Fibroblast of the conjunctiva (primary cell): Measurements from ENCODE around the gene RETN.

ENCODE experiments used
- DNase-seq: peaks from one replicate; pipeline ENCODE4 v3.0.0-alpha.2; 2010; ENCODE audit warnings: low read depth

Gene RETN, protein sequence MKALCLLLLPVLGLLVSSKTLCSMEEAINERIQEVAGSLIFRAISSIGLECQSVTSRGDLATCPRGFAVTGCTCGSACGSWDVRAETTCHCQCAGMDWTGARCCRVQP

DNA sequence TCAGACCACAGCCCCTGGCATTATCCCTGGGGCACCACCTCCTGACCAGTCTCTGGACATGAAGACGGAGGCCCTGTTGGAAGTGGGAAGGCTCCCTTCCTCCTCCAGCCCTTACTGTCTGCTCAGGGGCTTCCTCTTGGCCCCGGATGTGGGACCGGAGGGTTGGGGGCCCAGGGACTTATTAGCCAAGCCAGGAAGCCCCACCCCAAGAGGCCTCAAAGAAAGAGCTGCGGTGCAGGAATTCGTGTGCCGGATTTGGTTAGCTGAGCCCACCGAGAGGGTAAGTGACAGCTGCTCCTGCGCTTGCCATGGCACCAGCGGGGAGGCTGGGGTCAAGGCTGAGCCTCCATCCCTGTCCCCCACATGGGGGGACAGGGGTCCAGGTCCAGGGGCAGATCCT lies at the start of gene RETN:
Gene RETN, plus strand, starts transcription at position 208 of the 400 bp plus-strand sequence. CDS start 278 bp downstream, outside the sequence.
- no peak for DNase-seq

DNA sequence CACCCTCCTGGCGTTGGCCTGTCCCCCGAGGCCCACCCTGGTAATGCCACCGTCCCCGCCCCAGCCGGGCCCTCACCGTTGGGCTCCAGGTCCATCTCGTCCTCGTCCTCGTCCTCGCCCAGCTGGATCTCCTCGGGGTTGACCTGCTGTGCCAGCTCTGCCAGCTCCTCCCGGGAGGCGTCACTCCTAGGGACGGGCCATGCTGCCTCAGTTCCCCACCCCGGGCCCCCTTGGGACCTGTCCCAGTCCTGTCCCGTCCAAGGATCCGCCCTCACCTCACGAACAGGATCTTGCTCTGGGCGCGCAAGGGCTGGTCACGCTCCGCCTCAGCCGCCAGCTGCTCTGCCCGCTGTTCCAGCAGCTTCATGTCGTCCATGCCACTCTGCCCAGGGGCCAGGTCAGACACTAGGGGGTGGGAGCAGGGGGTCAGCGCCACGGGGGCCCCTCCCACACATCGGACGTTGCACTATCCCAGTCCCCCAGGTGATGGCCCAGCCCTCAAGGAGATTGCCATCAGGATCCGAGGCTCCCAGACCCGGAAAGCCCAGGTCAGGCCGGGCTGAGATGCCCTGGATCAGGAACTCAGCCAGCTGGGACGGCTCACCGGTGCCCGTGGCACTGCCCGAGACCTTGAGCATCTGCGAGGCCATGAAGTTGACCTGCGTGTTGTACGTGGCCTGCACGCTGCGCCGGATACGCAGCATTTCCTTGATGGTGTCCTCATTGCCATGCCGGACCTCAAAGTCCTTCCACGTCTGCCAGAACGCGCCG lies 49.0 kb upstream of the RETN start:
- no peak for DNase-seq

GRCh38 chr19:7620442-7621412 lies 48.1 kb upstream of the RETN start:
- no peak for DNase-seq

GRCh38 chr19:7622933-7623685 lies 45.7 kb upstream of the RETN start:
- DNase-seq: no peak

DNA sequence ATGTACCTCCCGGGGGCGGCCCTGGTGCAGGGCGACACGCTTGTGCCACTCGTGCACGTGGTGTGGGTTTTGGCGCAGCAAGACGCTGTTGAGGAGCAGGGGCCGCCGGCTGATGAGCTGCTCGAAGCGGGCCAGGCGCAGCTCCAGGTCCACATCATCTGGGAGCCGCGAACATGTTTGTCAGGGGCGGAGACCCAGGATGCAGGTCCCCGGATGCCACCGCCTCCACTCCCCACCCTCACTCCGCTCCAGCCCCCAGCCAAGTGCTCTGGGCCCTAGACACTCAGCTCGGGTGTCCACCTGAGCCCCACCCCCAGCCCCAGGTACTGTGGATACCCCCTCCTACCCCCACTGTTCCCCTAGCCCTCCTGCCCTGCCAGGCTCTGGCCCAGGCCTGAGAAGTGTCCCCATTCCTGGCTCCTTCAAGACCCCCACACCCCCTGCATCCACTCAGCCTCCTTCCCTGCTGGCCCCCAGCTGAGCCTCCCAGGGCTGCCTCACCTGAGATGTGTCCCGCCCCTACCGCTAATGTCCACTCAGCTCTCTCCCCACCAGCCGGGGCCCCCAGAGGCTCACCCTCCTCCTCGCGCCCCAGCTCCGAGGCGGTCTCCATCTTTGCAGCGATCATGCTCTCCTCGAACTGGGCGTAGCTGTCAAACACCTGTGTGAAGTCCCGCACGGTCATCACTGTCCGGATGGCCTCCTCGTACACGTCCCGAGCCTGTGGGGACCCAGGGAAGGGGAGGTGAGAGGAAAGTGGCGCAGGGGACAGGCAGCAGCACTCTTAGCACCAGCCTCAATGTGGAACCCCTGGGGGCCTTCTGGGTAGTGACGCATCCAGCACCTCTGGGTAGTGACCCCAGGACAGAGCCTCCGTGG lies 44.9 kb upstream of the RETN start:
- no peak for DNase-seq

- DNase-seq: no peak
These were observed 44.0 kb upstream of the RETN start for GRCh38 chr19:7624810-7625209.

DNA sequence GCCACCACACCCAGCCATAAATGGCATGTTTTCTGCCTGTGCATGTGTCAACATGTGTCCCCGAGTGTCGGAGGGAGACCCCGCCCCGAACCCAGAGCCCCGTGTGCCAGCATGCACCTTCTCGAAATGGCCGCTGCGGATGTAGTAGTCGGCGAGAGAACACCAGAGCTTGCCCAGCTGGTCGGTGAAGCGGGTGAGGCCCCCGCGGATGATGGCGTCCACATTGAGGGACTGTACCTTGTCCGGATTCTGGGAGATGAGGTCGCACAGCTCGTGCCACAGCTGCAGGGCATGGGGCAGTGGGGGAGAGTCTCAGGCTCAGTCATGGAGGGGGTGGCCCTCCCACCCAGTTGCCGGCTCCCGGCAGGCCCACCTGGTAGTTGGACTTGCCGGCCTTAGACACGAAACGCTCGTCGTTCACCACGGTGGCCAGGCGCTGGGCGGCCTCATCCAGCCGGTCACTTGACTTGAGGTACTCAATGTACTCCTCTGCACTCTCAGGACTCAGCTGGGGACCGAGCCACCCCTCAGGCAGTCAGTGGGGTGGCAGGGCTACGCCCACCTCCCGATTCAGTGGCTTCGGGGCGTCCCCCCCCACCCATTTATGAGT lies 43.0 kb upstream of the RETN start:
- no peak for DNase-seq

DNA sequence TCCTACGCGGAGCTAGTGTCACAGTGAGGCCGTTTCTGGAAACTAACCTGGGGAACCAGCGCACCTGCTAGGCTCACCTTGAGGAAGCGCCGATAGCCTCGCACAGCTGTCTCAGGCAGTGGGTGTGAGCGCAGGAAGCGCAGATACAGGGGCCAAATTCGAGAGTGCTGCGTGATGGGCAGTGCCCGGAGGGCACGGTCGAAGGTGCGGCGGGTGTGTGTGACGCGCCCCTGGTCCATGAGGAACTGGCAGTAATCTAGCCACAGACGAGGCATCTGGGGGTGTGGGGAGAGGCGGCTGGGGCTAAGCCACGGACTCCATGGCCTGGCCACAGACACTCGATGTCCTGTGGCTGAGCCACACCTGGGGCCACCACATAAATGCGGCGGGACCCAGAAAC lies 41.7 kb upstream of the RETN start:
- DNase-seq: no peak

DNA sequence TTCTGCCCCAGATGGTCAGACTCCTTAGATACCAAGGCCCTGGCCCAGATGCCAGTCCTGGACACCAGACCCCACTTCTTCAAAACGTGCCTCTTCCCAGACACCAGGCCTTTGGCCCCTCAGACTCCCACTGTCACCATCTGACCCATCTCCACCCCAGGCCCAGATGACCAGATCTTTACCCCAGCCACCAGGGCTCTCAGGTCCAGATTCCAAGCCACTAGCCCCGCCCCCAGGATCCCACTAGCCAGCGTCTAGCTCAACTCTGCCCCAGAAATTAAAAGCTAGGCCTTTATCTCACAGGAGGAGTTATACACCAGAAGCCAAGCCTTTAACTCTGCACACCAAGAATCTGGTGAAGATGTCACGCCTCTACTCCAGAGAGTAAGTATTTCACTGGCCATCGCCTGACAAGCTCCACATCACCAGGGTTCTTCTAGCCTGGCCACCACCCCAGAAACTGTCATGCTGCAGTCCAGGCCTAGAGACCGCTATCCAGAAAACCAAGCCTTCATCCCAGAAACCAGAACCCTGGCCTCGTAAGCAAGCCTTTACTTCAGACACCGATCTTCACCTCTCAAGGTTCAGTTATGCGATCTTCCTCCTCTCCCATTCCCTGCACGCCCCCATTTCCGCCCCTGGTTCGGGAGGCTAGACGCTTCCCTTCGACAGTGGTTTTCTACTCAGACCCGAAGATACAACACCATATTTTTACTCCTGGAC lies 40.1 kb upstream of the RETN start:
- DNase-seq: no peak

DNA sequence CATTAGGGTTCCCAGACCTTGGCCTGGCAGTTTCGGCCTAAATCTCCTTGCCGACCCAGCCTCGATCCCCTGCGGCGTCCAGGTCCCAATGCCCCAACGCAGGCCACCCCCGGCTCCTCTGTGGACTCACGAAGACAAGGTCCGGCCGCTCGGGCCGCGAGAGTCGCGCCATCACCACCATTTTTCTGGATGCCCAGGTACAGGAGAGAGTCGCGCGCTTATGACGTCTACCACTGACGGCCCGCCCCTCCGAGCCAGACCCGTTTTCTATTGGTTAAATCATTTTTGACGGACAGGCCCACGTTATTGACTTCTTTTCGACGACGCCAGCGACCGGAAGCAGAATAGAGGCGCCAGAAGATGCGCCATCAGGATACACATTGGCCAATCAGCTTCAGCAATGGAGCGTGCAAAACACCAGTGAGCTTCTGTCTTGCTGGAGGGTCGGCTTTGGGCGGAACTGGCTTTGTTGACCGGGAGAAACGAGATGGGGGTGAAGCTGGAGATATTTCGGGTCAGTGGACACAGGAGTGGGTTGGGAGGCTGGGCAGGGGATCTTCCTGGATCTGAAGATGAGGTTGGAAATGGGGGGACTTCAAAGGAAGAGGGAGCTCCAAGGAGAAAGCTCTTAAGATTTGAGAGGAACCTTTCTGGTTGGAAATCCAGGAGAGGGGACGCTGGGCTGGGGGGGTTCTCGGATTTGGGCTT lies 39.3 kb upstream of the RETN start, which contains the start of the genes PET100 and XAB2:
Gene PET100, plus strand, starts transcription at position 447 of the 708 bp plus-strand sequence. Its CDS starts 41 bp downstream, at position 488.
Gene XAB2, minus strand, starts transcription at position 199 of the 708 bp plus-strand sequence. Its CDS starts 18 bp downstream, at position 181.
- peak; percentile 98 for DNase-seq

GRCh38 chr19:7631577-7631976 lies 37.3 kb upstream of the RETN start:
- DNase-seq: no peak

DNA sequence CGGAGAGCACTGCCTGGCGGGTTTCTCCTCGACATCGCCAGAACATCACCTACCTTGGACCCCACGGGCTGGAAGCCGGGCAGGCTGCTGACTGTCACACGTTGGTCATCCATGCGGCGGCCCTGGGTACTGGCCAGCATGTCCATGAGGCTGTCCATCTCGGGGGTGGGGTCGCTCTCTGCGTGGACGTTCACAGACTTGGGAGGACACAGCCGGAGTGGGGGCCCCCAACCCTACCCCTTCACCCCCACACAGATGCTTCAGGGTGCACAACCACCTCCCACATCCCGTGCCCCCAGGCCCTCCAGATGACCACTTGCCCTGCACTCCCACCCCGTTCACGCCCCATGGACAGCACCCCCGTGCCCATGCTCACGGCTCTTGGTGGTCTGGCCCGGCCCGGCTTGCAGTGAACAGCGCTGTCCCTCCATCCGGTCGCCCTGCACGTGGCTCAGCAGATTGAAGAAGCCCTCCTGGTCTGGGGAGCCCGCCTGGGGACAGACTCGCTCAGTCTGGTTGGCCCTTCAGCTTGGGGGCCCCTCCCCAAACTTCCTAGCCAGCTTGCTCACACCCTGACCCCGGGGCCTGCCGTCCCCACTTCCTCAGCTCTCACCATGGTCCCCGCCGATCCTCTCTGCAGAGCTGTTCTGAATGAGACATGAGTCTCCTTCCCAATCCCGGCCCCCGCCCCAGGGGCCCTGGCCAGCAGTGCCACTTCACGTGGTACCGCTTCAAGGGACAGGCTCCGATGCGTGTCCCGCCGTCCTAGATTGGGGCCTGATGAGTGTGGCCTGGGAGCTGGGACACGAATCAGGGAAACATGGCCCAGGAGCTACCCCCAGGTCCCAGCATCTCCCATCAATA lies 36.3 kb upstream of the RETN start:
- no peak for DNase-seq

DNA sequence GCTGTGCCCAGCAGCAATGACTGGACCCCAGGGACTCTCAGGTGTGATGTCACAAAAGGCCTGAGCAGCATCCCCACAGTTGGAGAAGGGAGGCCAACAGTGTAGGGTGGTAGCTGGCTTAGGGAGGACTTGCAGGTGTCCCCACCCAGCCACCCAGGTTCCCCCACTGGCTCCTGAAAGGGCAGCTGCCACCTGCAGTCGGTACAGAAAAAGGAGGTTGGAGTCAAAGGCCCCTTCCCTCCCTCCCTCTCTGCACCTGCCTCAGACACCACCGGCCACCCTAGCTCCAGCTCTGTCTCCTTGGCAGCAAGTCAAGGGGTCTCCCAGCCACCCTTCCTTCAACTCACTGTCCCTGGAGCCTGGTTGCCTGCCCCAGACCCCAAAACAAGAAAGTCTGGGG lies 35.2 kb upstream of the RETN start, which contains the start of gene PCP2:
Gene PCP2, minus strand, starts transcription at position 22 of the 400 bp plus-strand sequence. CDS start 262 bp downstream, outside the sequence.
- DNase-seq: no peak

DNA sequence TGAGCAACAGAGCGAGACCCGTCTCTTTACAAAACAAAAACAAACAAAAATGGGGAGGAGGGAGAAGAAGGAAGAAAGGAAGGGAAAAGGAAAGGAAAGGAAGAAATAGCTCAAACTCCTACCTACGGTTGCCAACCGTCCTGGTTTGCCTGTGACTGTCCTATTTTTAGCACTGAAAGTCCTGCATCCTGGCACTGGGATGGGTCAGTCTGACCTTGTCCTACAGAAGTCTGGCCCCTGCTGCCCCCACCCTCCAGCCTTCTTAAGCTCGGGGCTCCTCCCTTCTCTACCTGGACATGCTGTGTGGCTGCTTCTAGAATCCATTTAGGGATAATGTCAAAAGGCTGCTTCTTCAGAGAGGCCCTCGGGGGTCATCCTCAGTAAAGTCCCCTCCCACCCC lies 33.2 kb upstream of the RETN start:
- no peak for DNase-seq

DNA sequence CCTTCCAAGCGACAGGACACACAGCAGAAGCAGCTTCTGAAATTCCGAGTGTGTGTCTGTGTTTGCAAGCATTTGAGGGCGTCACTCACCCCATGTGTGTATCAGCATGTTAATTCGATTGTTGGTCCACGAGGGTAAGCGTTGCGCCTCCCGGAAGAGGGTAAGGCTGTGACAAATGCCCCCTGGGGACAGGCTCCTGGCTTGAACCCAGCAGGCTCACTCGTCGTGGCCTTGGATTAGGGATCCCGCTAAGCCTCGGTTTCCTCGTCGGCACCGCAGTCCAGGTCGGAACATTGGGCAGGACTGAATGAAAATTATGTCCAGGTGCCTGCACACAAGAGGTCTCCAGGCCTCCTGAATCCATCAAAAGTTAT lies 32.5 kb upstream of the RETN start:
- DNase-seq: no peak

DNA sequence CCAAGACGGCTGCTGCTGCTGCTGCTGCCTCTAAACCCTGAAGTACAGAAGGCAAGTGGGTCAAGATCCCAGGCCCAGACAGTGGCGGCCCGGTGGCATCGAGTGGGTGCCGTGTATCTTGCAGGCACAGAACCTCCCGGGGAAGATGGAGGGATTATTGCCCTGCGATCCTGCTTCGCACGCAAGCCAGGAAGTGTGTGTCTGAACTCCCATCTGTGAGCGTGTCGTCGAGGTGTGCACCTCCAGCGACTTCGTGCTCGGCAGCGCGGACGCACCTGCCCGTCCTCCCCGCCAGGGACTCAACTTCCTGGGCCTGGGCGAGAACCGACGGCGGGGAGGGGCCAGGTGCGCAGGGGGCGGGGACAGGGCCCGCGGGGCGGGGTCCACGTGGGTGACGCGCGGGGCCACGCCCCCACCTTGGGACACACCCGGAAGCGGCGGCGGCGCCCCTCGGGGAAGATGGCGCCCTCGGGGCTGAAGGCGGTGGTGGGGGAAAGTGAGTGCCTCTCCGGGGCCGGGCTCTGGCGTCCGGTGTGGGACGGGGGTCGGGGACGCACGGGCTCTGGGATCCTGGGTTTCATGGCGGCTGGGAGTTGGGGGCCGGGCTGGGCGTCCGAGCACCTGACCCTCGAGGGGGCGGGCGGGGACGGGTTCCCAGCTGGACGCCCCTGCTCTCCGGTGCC lies 32.0 kb upstream of the RETN start, which contains the start of gene STXBP2:
Gene STXBP2, plus strand, starts transcription at position 420 of the 683 bp plus-strand sequence. Its CDS starts 40 bp downstream, at position 460.
- no peak for DNase-seq
